Measurements from ENCODE around the gene FLII.

Gene FLII

DNA sequence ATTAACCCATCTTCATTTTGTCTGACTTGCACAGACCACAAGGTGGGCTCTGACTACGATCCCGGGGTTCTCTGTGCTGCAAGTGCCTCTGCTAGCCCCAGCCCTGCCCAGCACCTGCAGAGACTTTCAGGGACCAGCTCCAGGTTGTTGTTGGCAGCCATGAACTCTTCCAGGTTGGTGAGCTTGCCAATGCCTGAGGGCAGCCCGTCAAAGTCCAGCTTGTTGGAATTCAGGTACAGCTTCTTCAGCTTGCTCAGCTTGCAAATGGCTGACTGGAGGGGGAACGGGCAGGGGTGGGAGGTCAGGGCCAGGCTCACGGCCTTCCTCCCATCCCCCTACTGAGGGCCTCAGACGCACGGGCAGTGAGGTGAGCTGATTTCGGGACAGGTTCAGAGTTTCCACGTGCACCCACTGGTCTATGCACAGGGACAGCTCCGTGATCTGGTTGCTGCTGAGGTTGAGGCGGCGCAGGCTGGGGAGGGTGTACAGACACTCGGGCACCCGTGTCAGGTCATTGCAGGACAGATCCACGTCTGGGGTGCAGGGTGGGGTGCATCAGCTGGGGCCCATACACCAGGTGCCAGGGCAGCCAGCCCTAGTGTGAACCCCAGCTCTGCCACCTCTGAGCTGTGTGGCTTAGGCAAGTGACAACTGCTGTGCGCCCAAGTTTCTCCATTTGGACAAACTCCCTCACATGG lies 5.2 kb downstream of the FLII start:
- H3K4me3 ChIP-seq (replicated peaks; ENCODE audit: insufficient read depth, low read length) = no peak overlapping the region
- TF ChIP-seq, protein P1, sequence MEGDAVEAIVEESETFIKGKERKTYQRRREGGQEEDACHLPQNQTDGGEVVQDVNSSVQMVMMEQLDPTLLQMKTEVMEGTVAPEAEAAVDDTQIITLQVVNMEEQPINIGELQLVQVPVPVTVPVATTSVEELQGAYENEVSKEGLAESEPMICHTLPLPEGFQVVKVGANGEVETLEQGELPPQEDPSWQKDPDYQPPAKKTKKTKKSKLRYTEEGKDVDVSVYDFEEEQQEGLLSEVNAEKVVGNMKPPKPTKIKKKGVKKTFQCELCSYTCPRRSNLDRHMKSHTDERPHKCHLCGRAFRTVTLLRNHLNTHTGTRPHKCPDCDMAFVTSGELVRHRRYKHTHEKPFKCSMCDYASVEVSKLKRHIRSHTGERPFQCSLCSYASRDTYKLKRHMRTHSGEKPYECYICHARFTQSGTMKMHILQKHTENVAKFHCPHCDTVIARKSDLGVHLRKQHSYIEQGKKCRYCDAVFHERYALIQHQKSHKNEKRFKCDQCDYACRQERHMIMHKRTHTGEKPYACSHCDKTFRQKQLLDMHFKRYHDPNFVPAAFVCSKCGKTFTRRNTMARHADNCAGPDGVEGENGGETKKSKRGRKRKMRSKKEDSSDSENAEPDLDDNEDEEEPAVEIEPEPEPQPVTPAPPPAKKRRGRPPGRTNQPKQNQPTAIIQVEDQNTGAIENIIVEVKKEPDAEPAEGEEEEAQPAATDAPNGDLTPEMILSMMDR (IDR thresholded peaks at IDR 0.05; ENCODE audit: insufficient read depth, low read length) = no peak
- TF ChIP-seq POLR2AphosphoS5 (IDR thresholded peaks at IDR 0.05; ENCODE audit: low read depth) (no peak), SPI1 (IDR thresholded peaks at IDR 0.05; ENCODE audit: borderline replicate concordance, low read depth) (no peak), GABPA (IDR thresholded peaks at IDR 0.05; ENCODE audit: low read depth) (no peak)
- TF ChIP-seq, protein P2, sequence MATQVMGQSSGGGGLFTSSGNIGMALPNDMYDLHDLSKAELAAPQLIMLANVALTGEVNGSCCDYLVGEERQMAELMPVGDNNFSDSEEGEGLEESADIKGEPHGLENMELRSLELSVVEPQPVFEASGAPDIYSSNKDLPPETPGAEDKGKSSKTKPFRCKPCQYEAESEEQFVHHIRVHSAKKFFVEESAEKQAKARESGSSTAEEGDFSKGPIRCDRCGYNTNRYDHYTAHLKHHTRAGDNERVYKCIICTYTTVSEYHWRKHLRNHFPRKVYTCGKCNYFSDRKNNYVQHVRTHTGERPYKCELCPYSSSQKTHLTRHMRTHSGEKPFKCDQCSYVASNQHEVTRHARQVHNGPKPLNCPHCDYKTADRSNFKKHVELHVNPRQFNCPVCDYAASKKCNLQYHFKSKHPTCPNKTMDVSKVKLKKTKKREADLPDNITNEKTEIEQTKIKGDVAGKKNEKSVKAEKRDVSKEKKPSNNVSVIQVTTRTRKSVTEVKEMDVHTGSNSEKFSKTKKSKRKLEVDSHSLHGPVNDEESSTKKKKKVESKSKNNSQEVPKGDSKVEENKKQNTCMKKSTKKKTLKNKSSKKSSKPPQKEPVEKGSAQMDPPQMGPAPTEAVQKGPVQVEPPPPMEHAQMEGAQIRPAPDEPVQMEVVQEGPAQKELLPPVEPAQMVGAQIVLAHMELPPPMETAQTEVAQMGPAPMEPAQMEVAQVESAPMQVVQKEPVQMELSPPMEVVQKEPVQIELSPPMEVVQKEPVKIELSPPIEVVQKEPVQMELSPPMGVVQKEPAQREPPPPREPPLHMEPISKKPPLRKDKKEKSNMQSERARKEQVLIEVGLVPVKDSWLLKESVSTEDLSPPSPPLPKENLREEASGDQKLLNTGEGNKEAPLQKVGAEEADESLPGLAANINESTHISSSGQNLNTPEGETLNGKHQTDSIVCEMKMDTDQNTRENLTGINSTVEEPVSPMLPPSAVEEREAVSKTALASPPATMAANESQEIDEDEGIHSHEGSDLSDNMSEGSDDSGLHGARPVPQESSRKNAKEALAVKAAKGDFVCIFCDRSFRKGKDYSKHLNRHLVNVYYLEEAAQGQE (IDR thresholded peaks at IDR 0.05; ENCODE audit: insufficient replicate concordance, low read depth) = no peak
- H3K27ac ChIP-seq (replicated peaks) = no peak overlapping the region
- H3K27me3 ChIP-seq (ENCODE audit: insufficient read depth, poor library complexity, severe bottlenecking) = no peaks in the 10 kb centered on the region
- no peak for DNase-seq (ENCODE audit: low read depth in 1 of 2, low spot score in 1 of 2)

DNA sequence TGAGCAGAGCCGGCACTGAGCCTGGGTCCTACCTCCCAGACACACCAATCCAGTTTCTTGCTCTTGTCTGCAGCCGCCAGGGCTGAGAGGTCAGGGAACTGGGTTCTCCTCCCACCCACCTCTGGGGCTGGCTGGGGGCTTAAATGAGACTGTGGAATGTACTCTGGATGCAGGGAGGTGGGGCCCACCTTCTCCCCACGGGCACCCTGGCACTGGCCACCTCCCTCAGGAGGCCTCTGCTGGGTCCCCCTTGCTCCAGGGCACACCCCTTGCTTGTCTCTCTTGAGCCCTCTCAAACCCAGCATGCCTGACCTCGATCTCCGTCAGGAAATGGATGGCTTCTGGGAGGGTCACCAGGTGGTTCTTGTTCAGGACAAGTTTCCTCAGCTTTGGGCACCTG lies 6.4 kb downstream of the FLII start:
- TF ChIP-seq, protein P1 (IDR thresholded peaks at IDR 0.05; ENCODE audit: insufficient read depth, low read length) = no peak
- TF ChIP-seq GABPA (IDR thresholded peaks at IDR 0.05; ENCODE audit: low read depth) (no peak), SPI1 (IDR thresholded peaks at IDR 0.05; ENCODE audit: borderline replicate concordance, low read depth) (no peak), POLR2AphosphoS5 (IDR thresholded peaks at IDR 0.05; ENCODE audit: low read depth) (no peak)
- TF ChIP-seq, protein P2 (IDR thresholded peaks at IDR 0.05; ENCODE audit: insufficient replicate concordance, low read depth) = no peak
- Histone ChIP-seq H3K27ac (replicated peaks) (no peak overlapping the region), H3K27me3 (ENCODE audit: insufficient read depth, poor library complexity, severe bottlenecking) (no peaks in the 10 kb centered on the region), H3K4me3 (replicated peaks; ENCODE audit: insufficient read depth, low read length) (no peak overlapping the region)
- DNase-seq (ENCODE audit: low read depth in 1 of 2, low spot score in 1 of 2) = no peak

DNA sequence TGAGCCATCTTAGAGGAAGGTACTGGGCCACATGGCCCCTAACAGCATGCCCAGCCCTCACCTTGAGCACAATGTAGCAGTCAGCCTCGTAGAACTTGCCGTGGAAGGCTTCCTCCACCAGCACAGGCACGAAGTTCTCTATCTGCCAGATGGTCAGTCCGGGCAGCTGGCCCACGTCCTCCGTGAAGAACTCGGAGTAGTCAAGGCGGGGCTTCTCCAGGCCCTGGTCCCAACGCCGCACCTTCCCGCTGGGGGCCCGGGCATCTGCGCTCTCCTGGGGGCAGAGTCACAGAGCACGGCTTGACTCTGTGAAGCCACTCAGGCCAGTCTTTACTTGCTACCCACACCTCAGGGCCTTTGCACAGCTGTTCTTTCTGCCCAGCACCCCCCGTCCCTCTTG lies 7.3 kb downstream of the FLII start:
- DNase-seq (ENCODE audit: low read depth in 1 of 2, low spot score in 1 of 2) = no peak
- Histone ChIP-seq H3K27me3 (ENCODE audit: insufficient read depth, poor library complexity, severe bottlenecking) (no peaks in the 10 kb centered on the region), H3K4me3 (replicated peaks; ENCODE audit: insufficient read depth, low read length) (no peak overlapping the region), H3K27ac (replicated peaks) (no peak overlapping the region)
- no peak for TF ChIP-seq GABPA (IDR thresholded peaks at IDR 0.05; ENCODE audit: low read depth)
- TF ChIP-seq, protein P2 (IDR thresholded peaks at IDR 0.05; ENCODE audit: insufficient replicate concordance, low read depth) = no peak
- TF ChIP-seq, protein P1 (IDR thresholded peaks at IDR 0.05; ENCODE audit: insufficient read depth, low read length) = no peak
- TF ChIP-seq SPI1 (IDR thresholded peaks at IDR 0.05; ENCODE audit: borderline replicate concordance, low read depth) = no peak

Data from HL-60 (cell line).